KG1 (cell line): Measurements from ENCODE around the gene ZNF292.
"Not testable (repeated sequence)": the region's sequence is repeated elsewhere in the genome, so short reads cannot be mapped to it uniquely, and the experiment has no call there.

Experiments used
- DNase-seq: peaks from one replicate; lab custom pipeline; 2025; lab: John Stamatoyannopoulos, UW

ZNF292 gene

DNA sequence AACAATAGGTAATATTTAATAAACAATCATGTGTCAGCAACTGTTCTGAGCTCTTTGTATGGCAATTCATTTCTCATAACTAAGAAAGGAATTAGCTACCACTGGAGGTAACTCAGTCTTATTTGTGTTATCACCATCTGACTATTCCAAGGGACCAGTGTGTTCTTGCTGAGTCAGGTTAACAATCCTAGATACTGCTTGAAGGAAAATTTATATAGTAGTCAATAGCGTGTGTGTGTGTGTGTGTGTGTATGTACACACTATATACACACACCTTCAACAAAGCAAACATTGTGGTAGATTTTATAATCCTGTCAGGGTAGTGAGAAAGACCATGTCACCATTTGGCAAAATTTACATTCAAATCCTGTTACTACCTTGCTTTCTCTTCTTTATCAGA, 121.3 kb downstream of the ZNF292 start:
- no peak for DNase-seq

DNA sequence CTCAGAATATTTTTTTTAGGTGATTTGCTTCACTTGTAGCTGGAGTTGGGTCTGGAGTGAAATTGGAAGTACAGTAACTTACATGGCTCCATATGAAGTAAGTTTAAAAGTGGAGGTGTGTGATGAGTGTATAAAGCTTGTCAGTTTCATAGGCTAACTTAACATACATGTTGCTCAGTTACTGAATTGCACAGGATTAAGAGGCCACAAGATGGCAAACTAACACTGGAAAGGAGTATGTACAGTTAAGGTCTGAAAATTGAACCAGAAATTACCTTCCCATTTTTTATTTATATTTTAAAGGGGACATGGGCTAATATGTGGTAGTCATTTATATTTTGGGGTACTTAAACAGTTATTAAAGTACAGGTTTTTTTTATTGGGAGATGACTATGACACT, 121.8 kb downstream of the ZNF292 start:
- DNase-seq = no peak

DNA sequence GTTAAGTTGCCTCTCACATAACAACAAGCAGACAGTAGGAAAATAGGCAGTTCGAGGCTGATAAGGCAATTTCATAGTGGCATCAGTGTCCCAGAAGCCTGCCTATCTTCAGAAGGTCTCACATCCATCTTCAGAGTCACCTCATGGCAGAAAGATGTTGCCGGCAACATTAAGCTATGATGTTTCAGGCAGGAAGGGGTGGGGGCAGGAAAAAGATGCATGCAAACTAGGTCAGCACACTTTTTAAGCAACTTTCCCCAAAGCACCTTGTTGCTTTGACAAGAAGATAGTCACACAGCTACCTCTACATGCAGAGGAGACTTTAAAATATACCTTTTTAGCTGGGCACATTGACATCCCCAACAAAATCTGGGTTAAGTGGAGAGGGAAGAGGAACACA, 123.8 kb downstream of the ZNF292 start:
- no peak for DNase-seq

DNA sequence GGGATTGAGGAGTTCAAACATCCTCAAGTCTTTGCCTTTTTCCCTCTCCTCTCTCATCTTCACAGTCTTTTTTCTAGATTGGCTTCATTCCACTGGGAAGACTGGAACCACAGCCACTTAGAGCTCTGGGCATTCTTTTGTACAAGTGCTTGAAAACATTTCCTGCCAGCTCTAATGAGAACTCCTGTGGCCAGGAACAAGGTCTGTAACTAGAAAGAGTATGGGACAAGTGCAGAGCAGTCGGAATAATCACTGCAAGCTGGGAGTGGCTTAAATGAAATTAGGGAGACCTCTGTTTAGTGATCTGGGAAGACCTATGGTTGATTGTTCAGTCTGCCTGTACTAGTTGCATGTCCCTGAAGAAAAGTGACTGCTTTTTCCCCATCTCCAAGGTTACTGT, 126.1 kb downstream of the ZNF292 start:
- DNase-seq = no peak

DNA sequence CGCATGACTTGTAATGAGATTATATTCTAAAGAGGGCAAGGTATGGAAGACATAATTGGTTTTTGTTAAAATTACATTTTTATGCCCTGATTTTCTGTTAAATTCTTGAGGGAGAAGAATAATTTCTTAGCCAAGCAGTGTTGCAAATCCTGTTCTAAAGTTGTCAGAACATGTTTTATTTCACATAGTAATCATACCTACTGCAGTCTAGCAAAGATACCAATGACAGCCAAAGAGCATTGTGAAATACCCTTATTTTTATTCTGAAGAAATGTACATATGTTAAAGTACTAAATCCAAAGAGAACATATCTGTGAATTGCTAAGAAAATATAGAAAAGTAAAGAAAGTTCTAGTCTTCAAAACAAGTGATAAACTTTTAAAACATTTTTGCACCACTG, 127.4 kb downstream of the ZNF292 start:
- DNase-seq = no peak

DNA sequence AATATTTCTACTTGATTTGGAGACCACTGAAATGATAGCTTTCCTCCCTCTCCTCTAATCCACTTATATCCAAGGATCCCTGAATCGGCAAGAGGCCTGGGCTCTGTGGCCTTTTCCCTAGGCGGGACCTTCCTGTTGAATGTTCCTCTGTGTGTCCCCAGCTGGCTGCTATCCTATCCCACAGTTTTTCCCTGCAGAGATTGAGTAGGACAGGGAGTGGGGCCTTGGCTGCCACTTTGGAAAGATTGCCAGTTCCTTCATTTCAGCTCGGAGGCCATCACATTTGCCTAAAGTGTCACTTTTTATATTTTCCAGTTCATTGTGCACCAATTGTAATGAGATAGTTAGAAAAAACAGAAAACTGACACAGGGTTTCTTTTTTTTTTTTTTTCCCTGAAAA, 128.1 kb downstream of the ZNF292 start:
- no peak for DNase-seq

DNA sequence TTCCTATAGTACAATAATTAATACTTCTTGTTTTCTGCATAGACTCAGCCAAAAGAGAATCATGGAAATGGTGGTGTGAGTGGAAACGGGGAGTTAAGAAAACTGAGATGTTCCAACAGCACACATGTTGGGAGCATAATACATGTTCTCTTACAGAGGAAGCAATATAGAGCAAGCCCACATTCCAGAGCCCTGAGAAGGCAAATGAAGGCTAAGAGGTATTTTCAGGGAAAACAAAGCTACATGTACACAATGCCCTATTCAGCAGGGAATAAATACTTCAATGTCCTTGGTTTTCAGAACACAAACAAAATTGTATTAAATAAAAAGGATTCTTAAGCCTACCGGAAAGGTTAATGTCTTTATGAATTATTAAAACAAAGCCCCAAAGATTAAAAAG, 131.9 kb downstream of the ZNF292 start:
- no peak for DNase-seq

DNA sequence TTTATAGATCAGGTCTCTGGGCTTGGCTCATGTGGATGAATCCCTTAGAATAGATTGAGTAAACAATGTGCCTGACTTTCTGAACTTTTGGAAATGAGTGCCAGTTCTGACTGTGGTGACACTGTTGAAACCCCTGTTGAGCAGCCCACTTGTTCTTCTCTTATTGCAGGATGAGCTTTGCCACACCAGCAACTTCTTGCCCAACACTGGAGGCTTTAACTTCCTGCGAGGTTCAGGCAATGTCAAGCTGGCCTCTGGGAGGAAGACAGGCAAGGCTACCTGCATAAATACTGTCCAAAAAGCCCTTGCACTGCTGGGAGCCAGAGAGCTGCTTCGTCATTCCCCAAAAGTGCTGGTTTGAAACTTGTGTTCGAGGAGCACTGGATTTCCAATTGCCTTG, 134.2 kb downstream of the ZNF292 start:
- no peak for DNase-seq

DNA sequence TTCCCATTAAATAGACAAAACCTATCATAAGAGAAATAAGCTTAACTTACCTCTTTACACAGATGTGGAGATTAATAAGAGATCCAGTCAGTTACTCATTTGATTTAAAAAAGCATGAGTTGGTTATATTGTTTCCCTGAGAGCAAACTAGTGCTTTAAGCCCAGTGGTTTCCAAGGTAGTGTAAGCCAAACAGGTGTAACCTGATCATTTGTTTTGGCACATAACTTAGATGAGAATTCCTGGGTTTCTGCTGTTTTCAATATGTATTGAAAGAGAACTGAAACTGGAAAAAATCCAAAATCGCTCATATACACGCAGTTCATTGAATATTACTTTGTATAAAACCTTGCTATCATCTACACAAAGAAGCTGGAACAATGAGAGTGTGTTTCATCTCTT, 136.5 kb downstream of the ZNF292 start:
- no peak for DNase-seq

DNA sequence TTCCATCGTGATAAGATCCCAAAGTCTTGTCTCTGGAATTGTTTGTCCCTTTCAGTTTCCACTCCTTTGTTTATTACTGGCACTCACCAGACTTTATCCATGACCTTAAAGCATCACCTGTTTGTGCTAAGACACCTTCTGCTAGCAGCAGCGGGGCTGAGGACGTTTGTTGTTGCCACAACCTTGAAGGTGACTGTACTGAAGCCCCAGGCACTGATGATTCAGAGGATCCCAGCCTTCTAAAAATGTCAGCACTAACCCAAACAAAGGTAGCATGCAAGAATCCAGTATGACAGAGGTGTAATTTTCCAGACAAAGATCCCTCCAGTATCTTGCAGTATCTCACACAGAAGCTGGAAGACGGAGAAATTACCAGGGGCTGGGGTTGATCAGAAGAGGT, 138.2 kb downstream of the ZNF292 start:
- no peak for DNase-seq

DNA sequence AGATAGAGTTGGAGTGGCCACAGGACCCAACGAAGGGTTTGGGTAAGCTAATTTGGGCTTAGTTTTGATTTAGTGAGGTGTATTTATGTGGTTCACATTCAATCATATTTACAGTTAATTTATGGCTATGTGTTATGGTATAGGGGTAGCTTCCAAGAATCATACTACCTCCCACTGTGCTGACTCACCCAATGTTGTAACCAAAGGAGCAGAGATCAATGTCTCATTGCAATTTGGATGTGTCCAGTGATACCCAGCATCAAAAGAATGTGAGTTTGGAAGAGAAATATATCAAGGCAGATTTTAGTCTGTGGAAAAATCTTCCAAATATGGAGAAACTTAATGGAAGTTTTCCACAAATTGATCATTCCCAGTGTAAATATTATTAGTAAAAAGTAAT, 141.8 kb downstream of the ZNF292 start:
- DNase-seq = no peak

DNA sequence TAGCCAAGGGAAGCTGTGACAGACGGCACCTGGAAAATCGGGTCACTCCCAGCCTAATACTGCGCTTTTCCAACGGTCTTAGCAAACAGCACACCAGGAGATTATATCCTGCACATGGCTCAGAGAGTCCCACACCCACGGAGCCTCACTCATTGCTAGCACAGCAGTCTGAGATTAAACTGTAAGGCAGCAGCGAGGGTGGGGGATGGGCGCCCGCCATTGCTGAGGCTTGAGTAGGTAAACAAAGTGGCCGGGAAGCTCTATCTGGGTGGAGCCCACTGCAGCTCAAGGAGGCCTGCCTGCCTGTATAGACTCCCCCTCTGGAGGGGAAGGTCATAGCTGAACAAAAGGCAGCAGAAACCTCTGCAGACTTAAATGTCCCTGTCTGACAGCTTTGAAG, 145.9 kb downstream of the ZNF292 start:
- not testable (repeated sequence) for DNase-seq

DNA sequence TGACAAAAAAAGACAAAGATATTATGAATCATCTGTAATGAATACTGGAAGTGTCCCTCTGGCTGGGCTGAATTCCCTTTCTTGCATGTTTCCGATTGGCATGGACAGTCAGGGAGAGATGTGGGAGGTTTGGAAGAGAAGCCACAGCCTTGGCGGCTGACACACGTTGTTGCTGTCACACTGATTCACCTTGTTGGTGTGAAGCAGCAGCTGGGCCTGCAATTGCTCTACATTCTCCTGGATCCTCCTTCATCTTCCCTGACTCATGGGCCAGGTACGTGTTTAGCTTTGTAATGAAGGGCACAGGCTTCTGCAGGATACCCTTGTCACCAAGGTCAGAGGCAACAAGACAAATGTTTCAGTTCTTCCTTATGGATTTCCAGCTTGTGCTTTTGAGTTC, 153.6 kb downstream of the ZNF292 start:
- no peak for DNase-seq

DNA sequence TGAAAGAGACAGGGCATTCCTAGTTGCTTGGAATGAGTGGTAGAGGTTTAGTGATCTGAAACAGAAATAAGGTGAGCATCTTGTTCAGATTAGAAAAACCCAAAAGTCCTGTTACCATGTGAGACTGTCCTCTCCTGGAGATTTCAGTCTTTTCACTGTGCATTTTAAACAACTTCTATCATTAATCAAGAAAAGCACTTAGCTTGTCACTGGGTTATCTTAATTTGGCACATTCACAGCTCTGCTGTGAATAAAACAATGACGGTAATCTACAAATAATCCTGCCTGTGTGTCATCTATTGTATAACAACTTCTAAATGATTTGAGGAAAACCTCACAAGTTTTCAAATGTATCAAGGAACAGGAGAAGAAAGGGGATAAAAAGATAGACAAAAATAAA, 157.5 kb downstream of the ZNF292 start:
- no peak for DNase-seq
